ENCODE data around the gene GRIN3B.

- TF ChIP-seq, protein P1, sequence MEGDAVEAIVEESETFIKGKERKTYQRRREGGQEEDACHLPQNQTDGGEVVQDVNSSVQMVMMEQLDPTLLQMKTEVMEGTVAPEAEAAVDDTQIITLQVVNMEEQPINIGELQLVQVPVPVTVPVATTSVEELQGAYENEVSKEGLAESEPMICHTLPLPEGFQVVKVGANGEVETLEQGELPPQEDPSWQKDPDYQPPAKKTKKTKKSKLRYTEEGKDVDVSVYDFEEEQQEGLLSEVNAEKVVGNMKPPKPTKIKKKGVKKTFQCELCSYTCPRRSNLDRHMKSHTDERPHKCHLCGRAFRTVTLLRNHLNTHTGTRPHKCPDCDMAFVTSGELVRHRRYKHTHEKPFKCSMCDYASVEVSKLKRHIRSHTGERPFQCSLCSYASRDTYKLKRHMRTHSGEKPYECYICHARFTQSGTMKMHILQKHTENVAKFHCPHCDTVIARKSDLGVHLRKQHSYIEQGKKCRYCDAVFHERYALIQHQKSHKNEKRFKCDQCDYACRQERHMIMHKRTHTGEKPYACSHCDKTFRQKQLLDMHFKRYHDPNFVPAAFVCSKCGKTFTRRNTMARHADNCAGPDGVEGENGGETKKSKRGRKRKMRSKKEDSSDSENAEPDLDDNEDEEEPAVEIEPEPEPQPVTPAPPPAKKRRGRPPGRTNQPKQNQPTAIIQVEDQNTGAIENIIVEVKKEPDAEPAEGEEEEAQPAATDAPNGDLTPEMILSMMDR (IDR thresholded peaks at IDR 0.05; ENCODE audit: insufficient read depth, low read length): no peak
- no peak for TF ChIP-seq POLR2AphosphoS5 (IDR thresholded peaks at IDR 0.05; ENCODE audit: low read depth)
- TF ChIP-seq GABPA (IDR thresholded peaks at IDR 0.05; ENCODE audit: low read depth): no peak
Measured at GRCh38 chr19:1016647-1017114, 16.5 kb downstream of the GRIN3B start.
